HG03354 (cell line): Measurements from ENCODE around the gene ADGRG3.

Experiments
- ATAC-seq: cut with Tn5 transposase; IDR thresholded peaks from one replicate; pipeline ENCODE4 v1.9.1; 2021; ENCODE audit warnings: mild to moderate bottlenecking; ENCODE audit not compliant: unreplicated experiment, poor library complexity, severe bottlenecking

The ADGRG3 gene

GRCh38 chr16:57668263-57668571, at the start of gene ADGRG3:
ADGRG3 (plus strand) TSS chr16:57668306; CDS start chr16:57668348, 42 bp downstream.
- no peak for ATAC-seq

DNA sequence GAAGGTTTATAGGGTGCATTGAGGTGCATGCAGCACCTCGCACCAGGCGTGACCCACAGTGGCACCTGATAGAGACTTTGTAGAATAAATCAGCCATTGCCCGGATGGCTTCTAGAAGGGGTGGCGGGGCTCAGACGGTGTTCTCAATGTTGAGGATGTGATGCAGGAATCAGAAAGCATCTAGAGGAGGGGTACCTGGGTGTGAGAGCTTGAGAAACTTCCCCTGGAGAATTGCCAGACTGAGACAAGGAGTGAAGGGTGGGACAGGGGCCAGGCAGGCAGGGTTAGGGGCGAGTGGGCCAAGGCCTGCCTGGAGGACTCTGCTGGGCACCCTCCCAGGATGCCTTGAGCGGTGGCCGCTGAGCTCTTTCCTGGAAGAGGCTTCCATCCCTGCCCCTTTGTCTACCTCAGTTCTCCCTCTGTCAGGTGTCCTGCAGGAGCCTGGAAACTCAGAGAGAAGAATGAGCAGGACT, 48.9 kb upstream of the ADGRG3 start:
- no peak for ATAC-seq

GRCh38 chr16:57619606-57620334, 48.3 kb upstream of the ADGRG3 start:
- no peak for ATAC-seq

DNA sequence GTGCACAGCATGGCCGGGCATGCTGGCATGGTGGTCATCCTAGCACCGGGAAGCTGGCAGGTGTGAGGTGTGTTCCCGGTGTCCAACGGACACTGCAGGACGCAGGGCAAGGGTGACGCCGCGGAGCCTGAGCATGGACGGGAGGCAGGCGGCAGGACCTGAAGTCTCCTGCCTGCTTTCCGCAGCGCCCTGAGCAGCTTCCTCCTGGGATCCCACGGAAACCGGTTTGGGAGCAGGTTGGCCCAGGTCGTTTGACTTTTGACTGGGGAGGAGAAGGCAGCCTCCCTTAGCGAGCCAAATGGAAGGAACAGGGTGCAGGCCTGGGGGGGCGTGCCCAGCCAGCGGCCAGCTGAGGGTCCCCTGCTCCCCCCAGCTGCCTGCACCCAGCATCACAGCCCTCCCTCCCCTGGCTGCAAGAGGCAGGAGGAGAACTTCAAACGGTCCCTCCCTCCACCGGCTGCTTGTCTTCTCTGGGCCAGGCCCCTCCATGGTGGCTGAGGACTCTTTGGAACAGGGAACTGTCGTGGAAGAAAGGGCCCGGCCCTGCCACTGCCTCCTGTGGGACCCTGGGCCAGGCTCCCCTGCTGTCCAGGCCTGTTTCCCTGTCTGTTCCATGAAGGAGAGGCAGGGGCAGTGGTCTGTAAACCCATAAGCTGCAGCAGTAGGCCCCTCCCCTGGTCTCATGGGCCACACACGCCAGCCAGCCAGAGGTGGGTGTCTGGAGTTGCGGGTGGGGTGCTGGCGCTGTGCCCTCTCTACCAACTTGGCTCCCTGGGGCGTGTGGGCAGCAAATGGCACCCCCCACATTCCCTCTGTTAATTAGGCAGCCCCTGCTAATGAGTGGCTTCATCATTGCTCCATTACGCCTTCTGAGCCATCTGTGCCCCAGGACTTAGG, 47.5 kb upstream of the ADGRG3 start:
- ATAC-seq, result no peak

DNA sequence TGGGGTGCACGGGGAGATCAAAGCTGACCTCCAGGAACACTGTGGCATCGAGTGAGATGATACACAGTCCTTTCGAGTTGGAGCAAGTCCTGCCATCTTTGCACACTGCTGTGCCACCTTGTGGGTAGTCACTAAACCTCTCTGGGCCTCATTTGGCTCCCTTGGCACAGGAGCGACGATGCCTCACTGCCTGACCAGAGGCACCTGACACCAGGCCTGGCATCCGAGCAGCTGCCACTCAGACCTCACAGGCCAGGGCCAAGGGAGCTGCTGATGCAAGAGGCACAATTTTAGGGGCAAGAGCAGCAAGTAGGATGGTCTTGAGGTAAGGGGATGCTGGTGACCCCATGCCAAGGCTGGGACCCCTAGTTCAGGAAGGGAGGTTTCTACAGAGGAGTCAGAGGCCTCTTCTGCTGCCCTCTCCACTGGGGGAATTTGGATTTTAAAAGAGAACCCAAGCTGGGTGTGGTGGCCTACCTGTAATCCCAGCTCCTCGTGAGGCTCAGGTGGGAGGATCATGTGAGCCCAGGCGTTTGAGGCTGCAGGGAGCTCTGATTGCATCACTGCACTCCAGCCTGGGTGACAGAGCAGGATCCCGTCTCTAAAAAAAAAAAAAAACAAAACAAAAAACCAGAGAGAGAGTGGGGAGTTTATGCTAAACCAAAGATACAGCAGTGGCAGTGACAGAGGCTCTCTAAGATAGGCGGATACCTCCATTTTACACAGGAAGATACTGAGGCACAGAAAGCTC, 46.4 kb upstream of the ADGRG3 start:
- ATAC-seq, result no peak

DNA sequence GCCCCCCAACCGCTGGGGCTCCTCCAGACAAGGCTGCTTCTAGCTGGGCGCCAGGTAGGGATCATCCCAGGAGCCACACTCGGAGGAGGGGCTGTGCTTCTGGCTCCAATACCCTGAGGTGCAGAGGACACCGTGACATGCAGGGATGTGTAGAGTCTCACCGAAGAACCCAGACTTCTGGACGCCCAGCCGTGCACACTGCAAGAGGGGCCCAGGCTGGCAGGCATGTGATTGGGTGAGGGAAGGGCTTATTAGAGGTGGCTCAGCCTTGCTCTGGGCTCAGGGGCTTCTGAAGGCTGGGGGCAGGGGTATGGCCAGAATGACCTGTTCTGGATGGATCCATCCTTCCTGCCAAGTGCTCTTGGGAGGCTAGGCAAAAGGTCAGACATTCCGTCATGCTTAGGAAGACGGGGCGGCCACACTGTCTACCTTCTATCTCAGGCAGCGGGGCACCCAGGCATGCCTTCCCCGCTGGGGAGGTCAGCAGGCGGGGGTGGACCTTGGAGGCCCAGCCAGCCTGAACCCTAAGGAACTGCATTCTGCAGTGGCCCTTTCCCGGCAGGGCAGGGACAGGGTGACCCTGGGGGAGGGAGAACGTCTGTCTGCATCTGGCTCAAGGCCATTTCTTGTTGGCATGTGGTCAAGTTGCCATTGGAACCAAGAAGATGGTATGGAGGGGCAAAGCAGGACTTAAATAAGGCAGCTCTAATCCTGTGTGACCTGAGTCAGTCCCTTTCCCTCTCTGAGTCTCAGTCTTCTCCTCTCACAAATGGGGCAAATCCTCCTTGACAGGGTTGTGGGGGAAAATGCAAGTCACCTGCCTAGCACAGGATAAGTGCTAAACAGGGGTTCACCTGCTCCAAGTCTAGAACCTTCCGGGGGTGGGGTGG, 45.5 kb upstream of the ADGRG3 start:
- no peak for ATAC-seq

DNA sequence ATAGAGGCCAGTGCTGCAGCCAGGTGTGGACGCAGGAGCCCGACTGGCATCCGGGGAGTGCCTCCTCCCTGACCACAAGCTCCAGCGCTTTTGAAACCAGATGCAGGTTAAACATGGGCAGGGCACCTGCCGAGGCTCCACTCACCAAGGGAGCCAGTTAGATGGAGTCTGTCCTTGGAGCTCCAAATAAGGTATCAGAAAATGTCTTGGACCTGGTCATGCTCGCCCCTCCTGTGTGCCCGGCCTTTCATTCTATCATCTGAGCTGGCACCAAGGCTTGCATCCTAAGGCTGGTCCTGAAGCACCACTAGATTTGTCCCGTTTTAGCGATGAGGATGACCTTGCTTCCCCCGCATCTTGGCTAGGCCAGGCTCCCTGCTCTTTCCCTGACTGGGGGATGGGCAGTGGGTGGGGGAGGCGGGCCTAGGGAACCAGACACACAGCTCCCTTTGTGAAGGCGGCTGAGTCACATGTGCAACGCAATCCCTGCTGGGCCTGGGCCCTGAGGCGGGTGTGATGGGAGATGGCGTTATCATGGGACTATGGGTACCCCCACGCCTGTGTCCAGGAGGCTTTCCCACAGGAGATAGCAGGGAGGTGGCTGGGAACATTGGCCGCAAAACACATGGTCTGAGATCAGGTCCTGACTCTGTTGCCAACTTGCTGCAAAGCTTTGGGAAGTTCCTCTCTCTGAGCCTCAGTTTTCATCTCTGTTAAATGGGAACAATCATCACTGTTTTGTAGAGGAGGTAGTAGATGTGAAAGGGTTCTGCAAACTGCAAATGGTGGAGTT, 44.7 kb upstream of the ADGRG3 start:
- ATAC-seq, result no peak

GRCh38 chr16:57624044-57624688, 43.9 kb upstream of the ADGRG3 start:
- no peak for ATAC-seq

DNA sequence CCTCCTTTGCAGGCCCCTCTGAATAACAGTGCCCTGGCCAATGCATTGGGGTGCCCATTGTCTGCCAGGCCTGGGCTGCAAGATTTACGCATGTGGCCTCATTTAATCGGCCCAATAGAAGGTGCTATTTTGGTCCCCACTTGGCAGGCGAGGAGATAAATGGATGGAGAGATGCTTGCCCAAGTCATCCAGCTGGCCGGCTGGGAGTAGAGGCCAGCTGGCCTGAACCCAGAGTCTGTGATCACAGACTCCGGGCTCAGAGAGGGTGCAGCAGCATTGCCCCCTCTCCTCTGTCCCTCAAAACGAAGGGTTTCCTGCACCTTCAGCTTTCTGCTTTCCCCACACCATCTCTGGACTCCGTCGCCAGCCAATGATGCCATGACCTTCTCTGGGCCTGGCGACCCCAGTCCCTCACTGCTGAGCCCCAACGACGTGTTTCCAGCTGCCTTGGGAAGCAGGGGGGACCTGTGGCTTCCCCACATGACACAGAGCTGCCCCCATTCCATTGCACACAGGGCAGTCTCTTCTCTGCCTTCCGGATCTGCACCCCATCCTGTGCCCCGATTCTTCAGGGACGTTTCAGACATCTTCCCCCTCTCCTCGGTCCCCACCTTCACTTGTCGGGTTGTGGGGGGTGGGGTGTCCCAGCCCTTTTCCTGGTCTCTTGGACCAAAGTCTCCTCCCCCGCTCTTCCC, 43.2 kb upstream of the ADGRG3 start:
- no peak for ATAC-seq

GRCh38 chr16:57626420-57627170, 41.5 kb upstream of the ADGRG3 start:
- no peak for ATAC-seq

DNA sequence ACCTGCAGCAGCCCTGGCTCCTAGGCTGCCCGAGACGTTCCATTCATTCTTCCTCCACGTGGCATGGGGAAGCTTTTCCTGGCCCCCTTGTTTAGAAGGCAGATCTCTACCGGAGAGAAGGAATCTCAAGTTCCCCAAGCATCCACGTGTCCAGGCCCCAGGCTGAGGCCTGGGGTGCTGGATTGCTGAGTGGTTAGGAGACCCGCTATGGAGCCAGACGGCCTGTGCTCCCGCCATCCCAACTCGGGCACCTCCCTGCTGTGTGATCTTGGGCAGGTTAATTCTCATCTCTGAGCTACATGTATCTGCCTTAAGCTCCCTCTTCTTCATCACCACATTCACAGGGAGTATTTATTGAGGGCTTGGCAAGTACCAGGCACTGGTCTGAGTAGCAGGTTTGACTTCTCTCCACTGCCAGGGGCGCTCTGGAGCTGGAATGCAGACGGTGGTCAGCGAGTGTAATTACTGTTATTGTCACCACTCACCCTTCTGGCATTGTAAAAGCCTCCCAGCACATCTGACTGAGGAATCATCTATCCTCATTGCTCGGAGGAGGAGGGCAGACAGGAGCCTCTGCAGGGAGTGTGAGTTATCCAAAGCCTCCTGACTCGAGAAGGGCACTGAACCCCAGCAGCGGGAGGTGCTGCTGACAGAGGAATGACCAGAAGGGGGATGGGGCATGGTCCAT, 40.8 kb upstream of the ADGRG3 start:
- ATAC-seq, result no peak

GRCh38 chr16:57628008-57628781, 39.9 kb upstream of the ADGRG3 start, which contains the start of gene ADGRG1:
ADGRG1 (plus strand) TSS chr16:57628630; CDS start chr16:57650288, 21,658 bp downstream.
- no peak for ATAC-seq

DNA sequence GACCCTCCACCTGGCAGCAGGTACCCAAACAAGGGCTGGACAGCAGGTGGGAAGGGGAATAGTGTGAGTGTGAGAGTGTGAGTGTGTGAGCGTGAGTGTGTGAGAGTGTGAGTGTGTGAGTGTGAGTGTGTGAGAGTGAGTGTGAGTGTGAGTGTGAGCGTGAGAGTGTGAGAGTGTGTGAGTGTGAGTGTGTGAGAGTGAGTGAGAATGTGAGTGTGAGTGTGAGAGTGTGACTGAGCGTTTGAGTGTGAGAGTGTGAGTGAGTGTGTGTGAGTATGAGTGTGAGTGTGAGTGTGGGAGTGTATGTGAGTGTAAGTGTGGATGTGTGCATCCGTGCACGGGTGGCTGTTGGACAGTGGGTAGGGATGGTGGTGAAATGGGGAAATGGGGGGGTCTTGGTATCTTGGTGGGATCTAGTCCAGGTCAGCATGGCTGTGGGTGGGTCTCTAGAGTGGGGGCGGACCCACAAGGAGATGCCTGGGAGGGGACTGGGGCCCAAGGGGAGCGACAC, 39.3 kb upstream of the ADGRG3 start:
- no peak for ATAC-seq

- ATAC-seq, result no peak
Observed at GRCh38 chr16:57629516-57630406, 38.3 kb upstream of the ADGRG3 start.
